ENCODE results near the gene PARVA.

Gene PARVA

DNA sequence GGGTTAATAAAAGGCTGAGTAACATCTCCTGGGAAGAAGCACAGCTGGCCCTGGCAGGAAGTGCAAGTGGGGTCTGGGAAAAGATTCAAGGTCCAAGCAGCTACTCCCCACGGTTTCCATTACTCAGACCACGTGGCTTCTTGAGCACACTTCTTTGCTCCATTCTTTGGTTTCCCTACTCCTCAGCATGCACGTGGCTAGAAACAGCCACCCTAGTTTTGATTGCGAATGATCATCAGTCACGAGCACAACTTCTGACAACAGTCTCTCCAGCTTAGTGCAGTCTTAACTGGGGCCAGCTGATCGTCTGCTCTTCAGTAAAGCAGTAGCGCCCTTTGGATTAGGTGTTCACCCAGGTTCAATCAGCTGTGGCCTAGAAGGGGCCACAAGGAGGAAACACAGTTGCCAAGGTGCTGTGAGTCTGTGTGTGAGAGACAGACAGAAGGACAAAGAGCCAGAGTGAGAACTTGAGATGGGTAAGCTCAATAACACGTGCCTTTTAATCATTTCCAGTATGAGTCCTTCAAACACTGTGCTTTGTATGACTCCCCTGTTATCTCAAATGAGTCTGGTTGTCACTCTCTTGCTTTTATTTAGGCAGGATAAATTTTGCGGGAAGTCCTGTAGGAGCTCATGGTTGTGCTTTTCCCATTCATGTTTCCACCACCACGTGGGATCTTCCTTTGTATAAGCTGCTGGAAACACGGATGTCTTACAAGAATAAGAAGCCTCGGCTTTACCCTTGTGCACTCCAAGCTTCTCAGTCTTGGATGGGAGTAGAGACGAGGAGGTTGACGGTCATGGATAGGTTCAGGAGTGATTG lies 901 bp upstream of the PARVA start:
- no peak for DNase-seq (ENCODE audit: low read depth)

- no peak for DNase-seq (ENCODE audit: low read depth)
Measured at GRCh38 chr11:12377824-12378593, 638 bp downstream of the PARVA start.

DNA sequence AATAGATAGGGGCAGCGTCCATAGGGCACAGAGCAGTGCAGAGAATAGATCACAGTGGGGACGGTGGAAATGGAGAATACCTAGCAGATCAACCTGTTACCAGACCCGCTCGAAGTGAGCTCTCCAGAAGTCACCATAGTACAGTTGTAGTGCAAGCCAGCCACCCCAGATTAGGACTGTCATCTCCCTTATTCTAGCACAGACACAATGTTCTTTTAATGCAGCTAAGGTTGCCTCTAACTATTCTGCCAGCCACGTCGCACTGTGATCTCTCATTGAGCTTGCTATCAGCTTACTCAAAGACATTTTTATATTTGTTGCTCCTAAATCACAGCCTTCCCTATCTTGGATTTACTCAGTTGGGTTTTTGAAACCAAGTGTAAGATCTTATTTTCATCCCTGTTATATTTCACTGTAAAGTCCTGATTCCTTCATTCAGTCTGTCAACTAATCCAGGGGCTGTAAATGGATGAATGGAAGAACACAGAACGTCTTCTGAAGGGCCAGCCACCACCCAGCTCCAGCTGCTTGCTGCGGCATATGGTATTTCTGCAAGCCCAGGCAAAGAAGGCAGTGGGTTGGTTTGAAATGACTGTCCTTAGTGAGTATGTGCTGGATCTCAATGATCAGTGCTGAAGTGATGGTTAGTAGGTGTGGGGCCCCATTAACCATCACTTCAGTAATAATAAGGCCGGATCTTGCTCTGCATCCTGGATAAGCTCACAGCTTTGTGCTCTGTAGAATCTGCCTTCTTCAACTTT lies 3.4 kb downstream of the PARVA start:
- DNase-seq (ENCODE audit: low read depth): no peak

GRCh38 chr11:12381875-12382274 lies 4.5 kb downstream of the PARVA start:
- DNase-seq (ENCODE audit: low read depth): no peak

DNA sequence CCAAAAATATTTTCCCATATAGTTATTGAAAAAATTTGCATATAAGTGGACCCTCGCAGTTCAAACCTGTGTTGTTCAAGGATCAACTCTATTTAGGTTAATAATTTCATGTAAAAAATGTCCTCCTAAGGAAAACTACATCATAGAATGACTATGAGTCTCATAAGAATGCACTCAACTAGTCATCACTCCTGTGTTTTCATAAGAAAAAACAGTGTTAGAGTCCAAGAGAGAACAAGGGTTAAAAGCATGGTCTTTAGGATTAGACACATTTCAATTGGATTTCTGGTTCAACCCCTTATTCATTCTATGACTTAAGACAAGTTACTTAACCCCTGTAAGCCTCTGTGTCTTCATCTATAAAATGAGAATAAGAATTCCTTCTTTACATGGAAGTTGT lies 5.1 kb downstream of the PARVA start:
- no peak for DNase-seq (ENCODE audit: low read depth)

GRCh38 chr11:12386309-12386708 lies 8.9 kb downstream of the PARVA start:
- no peak for DNase-seq (ENCODE audit: low read depth)

DNA sequence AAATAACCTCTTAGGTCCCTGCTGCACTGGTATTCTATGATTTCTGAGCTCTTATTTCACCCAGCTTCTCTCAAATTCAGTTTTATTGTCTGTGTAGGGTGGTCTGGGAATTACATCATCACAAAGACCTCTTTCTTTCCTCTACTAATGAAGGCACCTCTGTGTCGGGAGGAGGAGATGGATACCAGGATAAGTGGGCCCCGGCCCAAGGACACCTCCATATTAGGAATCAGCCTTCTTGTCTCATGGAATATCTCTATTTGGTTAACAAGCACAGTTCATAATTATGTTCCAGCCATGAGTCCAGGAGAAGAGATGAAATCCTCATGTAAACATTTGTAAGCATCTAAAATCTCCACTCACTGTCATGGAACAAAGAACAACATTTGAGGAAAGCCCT lies 9.4 kb downstream of the PARVA start:
- no peak for DNase-seq (ENCODE audit: low read depth)

DNA sequence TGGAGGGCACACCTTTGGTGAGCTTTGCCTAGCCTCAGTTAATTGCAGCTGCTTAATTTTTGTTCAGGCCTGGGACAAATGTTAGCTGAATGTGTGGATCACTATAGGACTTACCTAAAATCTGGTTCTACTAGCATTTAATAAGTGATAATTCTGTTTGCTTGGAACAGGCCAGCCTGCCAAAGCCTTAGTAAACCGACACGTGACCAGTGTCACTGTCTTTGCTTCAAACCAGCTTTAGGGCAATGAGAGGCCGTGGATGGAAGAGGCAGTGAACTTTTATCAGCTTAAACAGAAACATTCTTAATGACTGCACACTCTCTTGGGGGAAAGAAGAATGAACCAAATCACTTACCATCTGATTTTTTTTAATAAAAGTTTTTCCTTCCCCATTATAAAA lies 10.8 kb downstream of the PARVA start:
- no peak for DNase-seq (ENCODE audit: low read depth)

DNA sequence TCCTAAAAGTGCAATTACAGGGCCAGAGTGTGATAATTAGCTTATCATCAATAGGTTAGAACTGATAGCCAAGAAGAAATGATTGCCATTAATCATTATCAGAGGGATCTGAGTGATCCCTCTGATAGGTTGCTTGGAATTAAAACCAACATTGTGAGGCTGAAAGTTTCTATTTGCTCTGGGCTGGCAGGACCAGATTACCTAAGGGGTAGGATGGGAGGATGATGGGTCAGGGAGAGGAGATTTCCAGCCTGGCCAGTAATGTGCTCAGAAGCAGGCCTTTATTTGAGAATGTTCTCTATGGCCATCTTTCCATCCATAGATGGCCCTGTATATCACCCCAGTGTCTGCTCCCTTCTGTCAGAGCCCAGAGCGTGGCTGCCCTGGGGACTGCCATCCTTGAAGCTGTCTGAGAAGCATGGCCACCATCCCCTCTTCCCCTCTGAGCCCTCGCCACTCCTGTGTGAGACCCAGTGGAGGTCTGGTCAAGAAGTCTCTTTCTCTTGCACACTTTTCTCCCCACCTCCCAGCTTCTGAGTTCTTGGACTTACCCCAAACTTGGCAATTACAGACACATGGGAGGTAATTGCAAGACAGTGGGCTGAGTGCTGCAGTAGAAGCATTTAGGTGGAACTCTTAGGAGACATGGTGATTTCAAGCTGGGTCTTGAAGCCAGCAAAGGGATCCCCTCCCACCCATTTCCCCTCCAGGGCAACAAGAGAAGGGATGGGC lies 11.7 kb downstream of the PARVA start:
- DNase-seq (ENCODE audit: low read depth): no peak

DNA sequence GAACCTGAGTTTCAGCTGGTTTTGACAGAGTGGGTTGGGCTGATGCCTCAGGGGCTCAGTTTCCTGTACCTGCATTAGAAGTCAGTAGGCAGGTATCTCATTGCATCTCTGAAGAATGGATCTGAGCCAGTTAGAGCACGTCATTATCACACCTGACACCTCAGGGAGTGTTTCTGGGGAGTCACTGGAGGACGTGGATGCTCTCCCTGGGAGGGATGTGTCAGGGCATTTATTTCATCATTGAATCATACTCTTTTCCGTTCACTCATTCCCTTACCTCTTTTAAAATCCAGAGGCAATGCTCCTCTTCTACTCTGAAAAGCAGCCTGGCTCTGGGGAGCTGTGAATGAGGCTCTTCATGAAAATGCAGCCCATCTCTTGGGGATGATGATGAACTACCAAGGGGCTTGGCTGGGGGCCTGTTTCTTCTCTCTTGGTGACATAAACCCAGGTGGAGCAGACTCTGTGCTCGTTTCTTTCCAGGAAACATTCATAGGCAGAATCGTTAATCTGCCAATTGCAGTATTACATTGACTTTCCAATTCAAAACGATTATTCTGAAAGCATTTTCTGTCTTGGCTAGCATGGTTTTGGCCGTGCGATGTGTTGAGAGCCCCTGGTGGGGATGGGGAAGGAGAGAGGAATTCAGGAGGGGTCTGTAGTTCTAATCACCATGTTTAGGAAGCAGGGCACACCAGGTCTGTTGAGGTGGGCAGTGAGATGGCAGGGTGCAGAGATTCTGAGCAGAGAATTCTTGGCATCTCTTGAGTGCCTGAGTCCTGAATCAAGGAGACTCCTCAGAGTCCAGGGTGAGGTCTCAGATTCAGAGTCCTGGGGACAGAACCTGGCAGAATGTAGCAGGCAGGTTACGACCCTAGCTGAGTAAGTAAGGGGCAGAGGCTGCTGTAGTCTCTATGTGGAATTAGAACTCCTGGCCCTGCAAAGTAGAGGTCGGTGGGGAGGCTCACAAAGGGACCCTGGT lies 12.6 kb downstream of the PARVA start:
- no peak for DNase-seq (ENCODE audit: low read depth)

GRCh38 chr11:12390687-12391110 lies 13.3 kb downstream of the PARVA start:
- DNase-seq (ENCODE audit: low read depth): no peak

DNA sequence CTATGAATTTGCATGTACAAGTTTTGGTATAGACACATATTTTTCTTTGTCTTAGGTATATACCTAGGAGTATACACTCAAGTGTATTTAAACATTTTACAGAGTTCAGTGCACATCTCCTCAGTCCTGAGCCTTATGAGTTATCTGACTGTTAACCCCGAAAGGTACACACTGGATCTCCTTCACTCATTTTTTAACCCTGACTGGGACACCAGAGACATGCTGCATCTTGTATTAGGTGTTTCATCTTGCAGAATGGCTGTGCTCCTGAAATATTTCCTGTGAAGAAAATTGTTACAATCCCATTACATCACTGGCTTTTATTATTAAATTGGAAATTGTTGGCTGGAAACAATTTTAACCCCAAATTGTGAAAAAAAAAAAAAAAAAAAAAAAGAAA lies 15.3 kb downstream of the PARVA start:
- no peak for DNase-seq (ENCODE audit: low read depth)

- no peak for DNase-seq (ENCODE audit: low read depth)
Measured at GRCh38 chr11:12393691-12394090, 16.3 kb downstream of the PARVA start.

DNA sequence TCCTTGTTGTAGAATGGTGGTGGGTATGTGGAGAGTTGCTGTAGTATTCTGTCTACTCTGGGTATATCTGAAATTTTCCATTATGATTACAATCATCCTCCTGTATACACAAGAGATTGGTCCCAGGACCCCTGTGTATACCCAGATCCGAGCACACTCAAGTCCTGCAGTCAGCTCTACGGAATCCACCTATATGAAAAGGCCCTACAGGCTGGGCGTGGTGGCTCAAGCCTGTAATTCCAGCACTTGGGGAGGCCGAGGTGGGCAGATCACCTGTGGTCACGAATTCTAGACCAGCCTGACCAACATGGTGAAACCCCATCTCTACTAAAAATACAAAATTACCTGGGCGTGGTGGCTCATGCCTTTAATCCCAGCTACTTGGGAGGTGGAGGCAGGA lies 17.2 kb downstream of the PARVA start:
- DNase-seq (ENCODE audit: low read depth): no peak

- DNase-seq (ENCODE audit: low read depth): no peak
Measured at GRCh38 chr11:12395333-12395732, 18.0 kb downstream of the PARVA start.

GRCh38 chr11:12397931-12398334 lies 20.6 kb downstream of the PARVA start:
- DNase-seq (ENCODE audit: low read depth): no peak

DNA sequence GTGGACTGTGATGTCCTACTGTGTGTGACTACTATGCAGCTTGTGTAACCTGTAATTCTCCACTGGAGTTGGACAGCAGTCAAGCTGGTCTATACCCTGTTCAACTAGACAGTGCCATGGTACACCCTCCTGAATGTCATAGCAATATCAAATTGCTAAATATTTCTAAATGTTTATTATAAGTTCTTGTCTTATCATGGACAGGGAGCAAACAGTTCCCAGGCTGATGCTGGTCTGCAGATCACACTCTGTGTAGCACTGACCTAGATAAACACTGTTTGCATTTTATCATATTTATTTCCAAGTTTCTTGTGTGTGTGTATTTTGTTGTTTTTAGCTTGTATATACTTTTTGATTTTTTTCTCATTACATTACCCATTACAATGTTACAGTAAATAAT lies 22.0 kb downstream of the PARVA start:
- no peak for DNase-seq (ENCODE audit: low read depth)

GRCh38 chr11:12402025-12402424 lies 24.7 kb downstream of the PARVA start:
- no peak for DNase-seq (ENCODE audit: low read depth)

DNA sequence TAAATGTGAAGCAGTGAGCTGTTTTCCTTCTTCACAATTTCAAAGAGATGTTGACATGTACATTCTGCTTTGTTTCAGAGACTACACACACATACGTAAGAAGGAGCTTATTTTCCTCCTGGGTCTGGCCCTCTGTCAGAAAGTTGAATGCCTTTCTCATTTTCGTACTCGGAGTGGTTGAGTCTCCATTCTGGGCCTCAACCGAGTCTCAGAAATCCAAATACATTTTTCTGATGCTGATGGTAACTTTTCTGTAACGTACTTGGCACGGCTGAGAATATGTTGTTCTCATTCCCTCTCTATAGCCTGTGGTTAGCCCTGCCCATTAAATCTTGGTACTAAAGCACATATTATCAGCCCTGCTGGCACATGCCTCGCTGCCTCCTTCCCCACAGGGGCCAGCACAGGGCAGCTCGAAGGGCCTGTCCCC lies 25.3 kb downstream of the PARVA start:
- DNase-seq (ENCODE audit: low read depth): no peak

DNA sequence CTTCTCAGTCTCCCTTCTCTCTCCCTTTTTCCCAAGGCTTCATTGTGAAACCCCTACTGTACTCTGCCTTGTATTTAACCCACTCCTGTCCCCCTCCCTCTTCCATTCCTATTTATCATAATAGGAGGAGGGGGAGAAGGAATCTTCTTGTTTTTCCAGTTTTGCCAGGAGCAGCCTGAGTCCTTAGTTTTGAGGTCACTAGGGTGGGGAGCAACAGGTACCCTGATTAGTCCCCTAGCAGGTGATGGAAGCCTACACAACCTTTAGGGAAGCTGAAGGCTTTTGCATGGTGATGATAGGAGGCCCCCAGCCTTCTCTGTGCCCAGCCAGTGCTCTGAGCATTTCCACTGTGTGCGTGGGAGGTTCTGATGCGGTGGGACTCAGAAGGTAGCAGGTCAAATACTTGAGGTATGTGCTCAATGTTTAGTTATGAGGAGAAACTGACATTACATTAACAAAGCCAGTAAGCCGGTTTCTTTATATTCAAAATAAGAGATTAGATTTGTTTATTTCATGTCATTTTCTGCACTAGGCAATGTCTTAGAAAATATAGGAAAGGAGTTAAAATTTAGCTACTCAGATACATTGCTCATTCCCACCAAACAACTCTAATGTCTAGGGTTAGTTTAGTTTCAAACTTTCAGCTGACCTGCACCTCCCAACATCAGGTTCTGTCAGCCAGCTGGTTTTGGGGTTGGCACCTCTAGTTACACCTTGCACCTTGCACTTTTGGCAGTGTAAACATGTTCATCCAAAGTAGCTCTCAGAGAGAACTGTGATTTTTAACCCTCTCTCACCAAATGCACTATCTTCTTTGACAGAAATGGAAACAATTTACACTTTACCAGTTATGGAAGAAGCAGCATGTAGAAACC lies 26.0 kb downstream of the PARVA start:
- no peak for DNase-seq (ENCODE audit: low read depth)

All from activated T-cell treated with anti-CD3 and anti-CD28 coated beads for 48 hours (primary cell).